Duodenal mucosa (tissue), 2 donors: ENCODE data around the gene LEMD3.
"Not testable (repeated sequence)": the region's sequence is repeated elsewhere in the genome, so short reads cannot be mapped to it uniquely, and the experiment has no call there.

Experiments
- H3K27ac ChIP-seq: one replicate; pipeline ENCODE4 v1.7.0; 2013; ENCODE audit warnings: low read depth, low read length
- H3K27me3 ChIP-seq, 2 donors: one replicate each; pipeline ENCODE4 v1.7.0; 2013; ENCODE audit warnings: low read length in 2 of 2, control low read depth in 1 of 2; ENCODE audit not compliant: insufficient read depth in 2 of 2, control insufficient read depth in 1 of 2
- H3K36me3 ChIP-seq, 2 donors: one replicate each; pipeline ENCODE4 v1.7.0; 2013; ENCODE audit warnings: low read length in 2 of 2, control low read depth in 1 of 2; ENCODE audit not compliant: insufficient read depth in 2 of 2, control insufficient read depth in 1 of 2
- H3K4me1 ChIP-seq, 2 donors: one replicate each; pipeline ENCODE4 v1.7.0; 2013; ENCODE audit warnings: low read length in 2 of 2, control low read depth in 1 of 2; ENCODE audit not compliant: insufficient read depth in 2 of 2, control insufficient read depth in 1 of 2
- H3K4me3 ChIP-seq, 2 donors: one replicate each; pipeline ENCODE4 v1.7.0; 2013; ENCODE audit warnings: low read length in 2 of 2, low read depth in 1 of 2
- H3K9ac ChIP-seq, 2 donors: one replicate each; pipeline ENCODE4 v1.7.0; 2013; ENCODE audit warnings: low read length in 2 of 2, low read depth in 1 of 2
- H3K9me3 ChIP-seq, 2 donors: one replicate each; pipeline ENCODE4 v1.7.0; 2013; ENCODE audit warnings: low read length in 2 of 2, control low read depth in 1 of 2; ENCODE audit not compliant: control insufficient read depth in 1 of 2

Gene LEMD3

GRCh38 chr12:65275627-65276026, 106.2 kb downstream of the LEMD3 start:
- H3K36me3 ChIP-seq, result no peaks in the 10 kb centered on the region
- H3K9me3 ChIP-seq, result no peaks in the 10 kb centered on the region
- peaks cover 7 to 18% of the 10 kb centered on the region in 2 donors for H3K27me3 ChIP-seq
- H3K27ac ChIP-seq, result no peak overlapping the region
- H3K4me1 ChIP-seq, result peaks cover 0 to 5% of the 10 kb centered on the region in 2 donors
- no peak overlapping the region for H3K9ac ChIP-seq
- H3K4me3 ChIP-seq, result no peak overlapping the region

- peaks cover 0 to 5% of the 10 kb centered on the region in 2 donors for H3K4me1 ChIP-seq
- H3K9me3 ChIP-seq, result no peaks in the 10 kb centered on the region
- peaks cover 7 to 25% of the 10 kb centered on the region in 2 donors for H3K27me3 ChIP-seq
- no peak overlapping the region for H3K9ac ChIP-seq
- H3K4me3 ChIP-seq, result no peak overlapping the region
- H3K36me3 ChIP-seq, result no peaks in the 10 kb centered on the region
- no peak overlapping the region for H3K27ac ChIP-seq
Observed at GRCh38 chr12:65276916-65277530, 107.6 kb downstream of the LEMD3 start.

- H3K4me3 ChIP-seq, result peak overlapping the region; percentile 69 to 76
- H3K9me3 ChIP-seq, result no peaks in the 10 kb centered on the region
- H3K36me3 ChIP-seq, result no peaks in the 10 kb centered on the region
- peak overlapping the region in 1 of 2 donors; percentile 4 for H3K9ac ChIP-seq
- peaks cover 7 to 25% of the 10 kb centered on the region in 2 donors for H3K27me3 ChIP-seq
- H3K27ac ChIP-seq, result no peak overlapping the region
- H3K4me1 ChIP-seq, result peaks cover 0 to 5% of the 10 kb centered on the region in 2 donors
Observed at GRCh38 chr12:65277994-65278575, 108.7 kb downstream of the LEMD3 start.

- Histone ChIP-seq H3K4me3 (peak within 1 kb of the TSS; percentile 69 to 76), H3K9ac (peak within 1 kb of the TSS; percentile 6 to 33), H3K4me1 (peaks cover 0 to 5% of the 10 kb centered on the region in 2 donors), H3K9me3 (no peaks in the 10 kb centered on the region), H3K27ac (peak within 1 kb of the TSS; percentile 42), H3K27me3 (peaks cover 7 to 25% of the 10 kb centered on the region in 2 donors), H3K36me3 (no peaks in the 10 kb centered on the region)
Observed at GRCh38 chr12:65278576-65279368, 109.4 kb downstream of the LEMD3 start, which contains the start of gene MSRB3. Gene MSRB3 (plus strand): TSS chr12:65278683. CDS start chr12:65308580, 29,897 bp downstream.

- no peaks in the 10 kb centered on the region for H3K9me3 ChIP-seq
- no peak overlapping the region for H3K27ac ChIP-seq
- peak overlapping the region; percentile 69 to 76 for H3K4me3 ChIP-seq
- no peaks in the 10 kb centered on the region for H3K36me3 ChIP-seq
- H3K9ac ChIP-seq, result peak overlapping the region in 1 of 2 donors; percentile 33
- peaks cover 0 to 5% of the 10 kb centered on the region in 2 donors for H3K4me1 ChIP-seq
- peaks cover 7 to 25% of the 10 kb centered on the region in 2 donors for H3K27me3 ChIP-seq
Observed at GRCh38 chr12:65279369-65280112, 110.2 kb downstream of the LEMD3 start.

GRCh38 chr12:65280306-65280705, 110.9 kb downstream of the LEMD3 start:
- Histone ChIP-seq H3K4me1 (peaks cover 0 to 5% of the 10 kb centered on the region in 2 donors), H3K9ac (no peak overlapping the region), H3K4me3 (no peak overlapping the region), H3K27ac (no peak overlapping the region), H3K36me3 (no peaks in the 10 kb centered on the region), H3K9me3 (no peaks in the 10 kb centered on the region), H3K27me3 (peaks cover 7 to 25% of the 10 kb centered on the region in 2 donors)

GRCh38 chr12:65282840-65283239, 113.5 kb downstream of the LEMD3 start:
- H3K4me1 ChIP-seq, result peaks cover 5 to 7% of the 10 kb centered on the region in 2 donors
- H3K9ac ChIP-seq, result no peak overlapping the region
- no peak overlapping the region for H3K4me3 ChIP-seq
- no peaks in the 10 kb centered on the region for H3K36me3 ChIP-seq
- H3K9me3 ChIP-seq, result no peaks in the 10 kb centered on the region
- H3K27ac ChIP-seq, result no peak overlapping the region
- peaks cover 3 to 18% of the 10 kb centered on the region in 2 donors for H3K27me3 ChIP-seq

GRCh38 chr12:65285532-65285931, 116.1 kb downstream of the LEMD3 start:
- H3K27ac ChIP-seq, H3K27me3 ChIP-seq, H3K4me3 ChIP-seq, H3K9me3 ChIP-seq, H3K4me1 ChIP-seq, H3K9ac ChIP-seq, H3K36me3 ChIP-seq: not testable (repeated sequence)

GRCh38 chr12:65287426-65287825, 118.0 kb downstream of the LEMD3 start:
- H3K9ac ChIP-seq, result no peak overlapping the region
- peaks cover 0 to 7% of the 10 kb centered on the region in 2 donors for H3K4me1 ChIP-seq
- no peak overlapping the region for H3K4me3 ChIP-seq
- H3K27ac ChIP-seq, result no peak overlapping the region
- H3K27me3 ChIP-seq, result no peaks in the 10 kb centered on the region
- no peaks in the 10 kb centered on the region for H3K36me3 ChIP-seq
- no peaks in the 10 kb centered on the region for H3K9me3 ChIP-seq
